CD4-positive, CD25-positive, alpha-beta regulatory T cell (primary cell): Measurements from ENCODE around the gene RFC5. TPM values are rescaled to one million over a fixed set of nuclear protein-coding genes. Genes with fewer than 3 reads are reported as not detected.
"Not testable (repeated sequence)": the region's sequence is repeated elsewhere in the genome, so short reads cannot be mapped to it uniquely, and the experiment has no call there.

Experiments used
- ATAC-seq, 2 donors: fragments of 150-1000 bp; cut with Tn5 transposase; one replicate each; pipeline ENCODE4 v1.10.0; 2021; ENCODE audit warnings: low read depth in 2 of 2, moderate number of reproducible peaks in 2 of 2, moderate library complexity in 1 of 2
- DNase-seq, 3 donors: peaks; one replicate each; pipeline versions ENCODE4 v3.0.0 to v3.0.0-alpha.2; 2012 to 2022; ENCODE audit warnings: mixed read lengths in 1 of 3
- H3K27ac ChIP-seq: one replicate; pipeline ENCODE4 v1.7.0; 2013; ENCODE audit warnings: mild to moderate bottlenecking, low read length; ENCODE audit not compliant: insufficient read depth, poor library complexity, severe bottlenecking
- H3K27me3 ChIP-seq: one replicate; pipeline ENCODE4 v1.7.0; 2013; ENCODE audit warnings: low read length; ENCODE audit not compliant: control insufficient read depth, insufficient read depth
- H3K36me3 ChIP-seq: one replicate; pipeline ENCODE4 v1.7.0; 2013; ENCODE audit warnings: mild to moderate bottlenecking, low read length, moderate library complexity; ENCODE audit not compliant: control insufficient read depth, insufficient read depth
- H3K4me1 ChIP-seq: 2 replicates; pipeline ENCODE4 v1.7.0; 2013; ENCODE audit warnings: mild to moderate bottlenecking, low read length; ENCODE audit not compliant: insufficient read depth, control insufficient read depth, poor library complexity, severe bottlenecking
- H3K4me3 ChIP-seq: one replicate; pipeline ENCODE4 v1.7.0; 2013; ENCODE audit warnings: low read depth, mild to moderate bottlenecking, low read length, moderate library complexity
- H3K9me3 ChIP-seq, 2 experiments: 1 replicate in 1 of 2; 2 replicates in 1 of 2; pipeline ENCODE4 v1.7.0; 2013; ENCODE audit warnings: low read length in 2 of 2, mild to moderate bottlenecking in 1 of 2, moderate library complexity in 1 of 2; ENCODE audit not compliant: control insufficient read depth in 2 of 2
- H3K27ac Mint-ChIP-seq, 3 donors: one replicate each; pipeline ENCODE4 v1.8.0; 2020 to 2022; ENCODE audit warnings: mild to moderate bottlenecking in 3 of 3, mixed read lengths in 3 of 3, moderate library complexity in 2 of 3
- H3K27me3 Mint-ChIP-seq: one replicate; pipeline ENCODE4 v1.8.0; 2022; ENCODE audit warnings: mild to moderate bottlenecking, mixed read lengths
- H3K36me3 Mint-ChIP-seq: one replicate; pipeline ENCODE4 v1.8.0; 2020; ENCODE audit warnings: mixed read lengths
- H3K4me1 Mint-ChIP-seq, 4 donors: one replicate each; pipeline ENCODE4 v1.8.0; 2020 to 2022; ENCODE audit warnings: mixed read lengths in 4 of 4, mild to moderate bottlenecking in 1 of 4
- H3K4me3 Mint-ChIP-seq, 4 donors: one replicate each; pipeline ENCODE4 v1.8.0; 2020 to 2022; ENCODE audit warnings: mild to moderate bottlenecking in 4 of 4, mixed read lengths in 4 of 4, moderate library complexity in 3 of 4
- H3K9me3 Mint-ChIP-seq, 7 donors: one replicate each; pipeline ENCODE4 v1.8.0; 2020 to 2022; ENCODE audit warnings: mixed read lengths in 7 of 7, mild to moderate bottlenecking in 3 of 7, moderate library complexity in 2 of 7
- polyA plus RNA-seq, 4 donors: library from polyadenylated mRNA; unstranded; fragments of 300-500 nt; fragmentation: Illumina TruSeq; gene quantifications; one replicate each; pipeline ENCODE4 v1.2.3, GENCODE V29; 2021
- total RNA-seq: library from RNA; stranded (reverse); gene quantifications from one replicate; pipeline ENCODE4 v1.2.3, GENCODE V29; 2022

The RFC5 gene
- total and polyA plus RNA-seq, 5 donors from 2014 or later: 12.0 to 21.1 (median 20.1) TPM

GRCh38 chr12:117998719-117999118 lies 17.8 kb upstream of the RFC5 start:
- Histone ChIP-seq H3K27ac (no peak overlapping the region), H3K9me3 (no peaks in the 10 kb centered on the region), H3K27me3 (peaks cover 3% of the 10 kb centered on the region), H3K36me3 (no peaks in the 10 kb centered on the region), H3K4me1 (no peaks in the 10 kb centered on the region), H3K4me3 (no peak overlapping the region)
- peaks cover 0 to 4% (median 1%) of the 10 kb centered on the region in 7 donors for H3K9me3 Mint-ChIP-seq
- H3K4me3 Mint-ChIP-seq: no peak overlapping the region
- H3K27me3 Mint-ChIP-seq: peaks cover 6% of the 10 kb centered on the region
- no peak for ATAC-seq
- H3K36me3 Mint-ChIP-seq: no peaks in the 10 kb centered on the region
- H3K27ac Mint-ChIP-seq: no peak overlapping the region
- DNase-seq: no peak
- no peaks in the 10 kb centered on the region for H3K4me1 Mint-ChIP-seq

GRCh38 chr12:117999806-118000205 lies 16.7 kb upstream of the RFC5 start:
- H3K27ac ChIP-seq: not testable (repeated sequence)

DNA sequence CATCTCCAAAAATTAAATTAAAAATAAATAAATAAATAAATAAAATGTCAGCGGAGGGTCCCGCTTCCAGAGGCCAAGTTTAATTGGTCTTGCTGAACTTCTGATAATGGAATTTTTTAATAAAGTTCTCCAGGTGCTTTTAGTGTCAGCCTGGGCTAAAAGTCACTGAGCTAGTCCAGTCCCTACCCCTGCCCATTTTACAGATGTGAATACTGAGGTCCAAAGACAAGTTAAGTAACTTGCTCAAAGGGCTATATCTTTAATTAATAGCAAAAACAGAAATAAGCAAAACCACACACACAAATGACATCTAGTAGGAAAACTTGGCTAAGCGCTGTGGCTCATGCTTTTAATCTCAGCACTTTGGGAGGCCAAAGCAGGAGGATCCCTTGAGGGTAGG lies 5.6 kb upstream of the RFC5 start:
- H3K4me3 Mint-ChIP-seq: no peak overlapping the region
- H3K4me1 Mint-ChIP-seq: peaks cover 0 to under 1% (median 0%) of the 10 kb centered on the region in 4 donors
- no peak for DNase-seq
- Histone ChIP-seq H3K4me1 (no peaks in the 10 kb centered on the region), H3K36me3 (no peaks in the 10 kb centered on the region), H3K4me3 (no peak overlapping the region), H3K27me3 (no peaks in the 10 kb centered on the region), H3K27ac (no peak overlapping the region), H3K9me3 (no peaks in the 10 kb centered on the region)
- no peak for ATAC-seq
- H3K27me3 Mint-ChIP-seq: peaks cover 4% of the 10 kb centered on the region
- H3K9me3 Mint-ChIP-seq: no peaks in the 10 kb centered on the region
- no peaks in the 10 kb centered on the region for H3K36me3 Mint-ChIP-seq
- no peak overlapping the region for H3K27ac Mint-ChIP-seq

More at GRCh38 chr12:117999806-118000205, 16.7 kb upstream of the RFC5 start:
- not testable (repeated sequence) for H3K9me3 Mint-ChIP-seq, DNase-seq, H3K27me3 ChIP-seq, ATAC-seq, H3K4me1 ChIP-seq, H3K4me1 Mint-ChIP-seq, H3K27me3 Mint-ChIP-seq, H3K4me3 ChIP-seq, H3K36me3 ChIP-seq, H3K9me3 ChIP-seq, H3K27ac Mint-ChIP-seq, H3K4me3 Mint-ChIP-seq, H3K36me3 Mint-ChIP-seq

- peak overlapping the region in 1 of 4 donors; percentile 43 for H3K4me3 Mint-ChIP-seq
- Histone ChIP-seq H3K36me3 (no peaks in the 10 kb centered on the region), H3K27me3 (no peaks in the 10 kb centered on the region), H3K9me3 (no peaks in the 10 kb centered on the region), H3K4me3 (no peak overlapping the region), H3K27ac (no peak overlapping the region), H3K4me1 (no peaks in the 10 kb centered on the region)
- H3K36me3 Mint-ChIP-seq: no peaks in the 10 kb centered on the region
- peaks cover 0 to 6% (median 1%) of the 10 kb centered on the region in 4 donors for H3K4me1 Mint-ChIP-seq
- peaks cover 7% of the 10 kb centered on the region for H3K27me3 Mint-ChIP-seq
- DNase-seq (no peak), ATAC-seq (no peak)
- H3K9me3 Mint-ChIP-seq: peaks cover 0 to under 1% (median 0%) of the 10 kb centered on the region in 7 donors
- H3K27ac Mint-ChIP-seq: no peak overlapping the region
Measured at GRCh38 chr12:118011377-118011776, 5.1 kb upstream of the RFC5 start.

DNA sequence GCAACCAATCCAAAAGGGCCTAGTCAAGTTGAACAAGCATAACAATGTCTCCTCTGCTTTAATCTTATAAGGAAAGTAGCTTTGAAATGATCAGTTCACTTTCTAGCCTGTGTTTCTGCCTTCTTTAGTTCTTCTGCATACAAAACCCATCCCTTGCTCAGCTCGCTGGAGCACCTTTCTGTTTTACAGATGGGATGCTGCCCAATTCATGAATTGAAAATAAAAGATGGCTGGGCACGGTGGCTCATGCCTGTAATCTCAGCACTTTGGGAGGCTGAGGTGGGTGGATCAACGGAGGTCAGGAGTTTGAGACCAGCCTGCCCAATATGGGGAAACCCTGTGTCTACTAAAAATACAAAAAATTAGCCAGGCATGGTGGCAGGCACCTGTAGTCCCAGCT lies 4.5 kb upstream of the RFC5 start:
- Histone ChIP-seq H3K27me3 (no peaks in the 10 kb centered on the region), H3K27ac (no peak overlapping the region), H3K4me3 (no peak overlapping the region), H3K4me1 (peaks cover under 1% of the 10 kb centered on the region), H3K36me3 (no peaks in the 10 kb centered on the region), H3K9me3 (no peaks in the 10 kb centered on the region)
- Mint-ChIP-seq H3K9me3 (peaks cover 0 to 2% (median 0%) of the 10 kb centered on the region in 7 donors), H3K27me3 (peaks cover 9% of the 10 kb centered on the region), H3K27ac (no peak overlapping the region), H3K36me3 (no peaks in the 10 kb centered on the region), H3K4me1 (peaks cover 0 to 10% (median 3%) of the 10 kb centered on the region in 4 donors), H3K4me3 (no peak overlapping the region)
- ATAC-seq (no peak), DNase-seq (no peak)

DNA sequence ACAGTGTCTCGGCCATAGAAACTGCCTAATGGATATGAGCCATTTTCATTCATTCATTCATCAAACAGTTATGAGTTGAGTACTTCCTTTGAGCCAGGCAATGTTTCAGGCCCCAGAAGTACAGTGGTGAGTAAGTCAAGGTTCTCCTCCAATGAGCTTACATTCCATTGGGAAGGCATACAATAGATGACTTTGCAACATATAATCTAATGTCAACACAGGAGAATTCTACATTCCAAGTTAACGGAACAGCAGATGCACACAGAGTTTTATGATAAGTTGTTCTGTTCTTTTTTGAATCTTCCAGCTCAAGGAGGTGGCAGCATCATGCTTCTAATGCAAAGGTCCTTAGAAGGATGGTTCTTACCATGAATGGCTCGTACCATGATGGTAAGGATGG lies 3.2 kb upstream of the RFC5 start:
- Histone ChIP-seq H3K27ac (no peak overlapping the region), H3K4me3 (no peak overlapping the region), H3K4me1 (peaks cover 10% of the 10 kb centered on the region), H3K9me3 (no peaks in the 10 kb centered on the region), H3K27me3 (no peaks in the 10 kb centered on the region), H3K36me3 (no peaks in the 10 kb centered on the region)
- DNase-seq: no peak
- no peak for ATAC-seq
- H3K4me3 Mint-ChIP-seq: peak overlapping the region in 2 of 4 donors; percentile 0 to 70
- peaks cover 0 to 2% (median 0%) of the 10 kb centered on the region in 7 donors for H3K9me3 Mint-ChIP-seq
- H3K36me3 Mint-ChIP-seq: no peaks in the 10 kb centered on the region
- H3K27me3 Mint-ChIP-seq: peaks cover 9% of the 10 kb centered on the region
- H3K4me1 Mint-ChIP-seq: peaks cover 5 to 20% (median 14%) of the 10 kb centered on the region in 4 donors
- H3K27ac Mint-ChIP-seq: no peak overlapping the region

DNA sequence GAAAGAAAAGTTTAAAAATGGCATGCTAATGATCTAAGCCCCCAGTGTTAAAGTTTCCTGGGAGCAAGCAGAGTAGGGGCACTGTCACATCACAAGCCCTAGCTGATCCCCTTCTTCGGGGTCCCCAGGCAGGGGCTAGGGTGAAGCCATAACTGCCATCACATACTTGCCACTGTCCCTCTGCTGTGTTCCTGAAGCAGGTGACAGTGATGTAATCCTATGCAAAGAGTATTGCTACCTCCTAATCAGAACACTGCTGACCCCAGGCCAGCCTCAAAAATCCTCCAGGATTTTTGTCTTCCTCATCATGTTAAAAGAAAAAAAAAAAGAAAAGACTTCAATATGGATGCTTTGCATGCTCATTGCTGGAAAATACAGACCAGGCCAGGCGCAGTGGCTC lies 1.2 kb upstream of the RFC5 start:
- no peaks in the 10 kb centered on the region for H3K9me3 ChIP-seq
- H3K4me3 Mint-ChIP-seq: peak overlapping the region; percentile 41 to 93 (median 74)
- peaks cover 0 to 2% (median 0%) of the 10 kb centered on the region in 7 donors for H3K9me3 Mint-ChIP-seq
- H3K27me3 ChIP-seq: no peaks in the 10 kb centered on the region
- peaks cover 5 to 26% (median 16%) of the 10 kb centered on the region in 4 donors for H3K4me1 Mint-ChIP-seq
- H3K4me3 ChIP-seq: no peak overlapping the region
- H3K36me3 ChIP-seq: peaks cover 14% of the 10 kb centered on the region
- DNase-seq (no peak), ATAC-seq (no peak)
- no peak overlapping the region for H3K27ac ChIP-seq
- H3K27ac Mint-ChIP-seq: no peak overlapping the region
- H3K36me3 Mint-ChIP-seq: peaks cover 3% of the 10 kb centered on the region
- peaks cover 9% of the 10 kb centered on the region for H3K27me3 Mint-ChIP-seq
- H3K4me1 ChIP-seq: peaks cover 10% of the 10 kb centered on the region

DNA sequence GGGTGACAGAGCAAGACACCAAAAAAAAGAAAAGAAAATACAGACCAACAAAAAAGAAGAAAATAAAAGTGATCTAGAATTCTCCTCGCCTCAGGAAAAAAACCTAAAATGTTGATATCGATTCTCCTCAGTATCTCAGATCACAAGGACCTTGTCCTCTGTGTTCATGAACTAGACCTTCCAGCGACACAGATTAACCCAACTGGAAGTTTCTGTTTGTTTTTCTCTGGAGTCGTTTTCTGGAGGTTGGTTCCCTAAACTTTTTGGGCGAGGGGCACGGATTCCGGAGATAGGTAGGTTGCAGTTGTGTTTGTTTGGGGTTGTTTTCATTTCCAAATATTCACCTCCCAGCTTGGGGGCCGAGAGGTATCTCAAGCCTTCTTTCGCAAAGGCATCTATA lies 559 bp upstream of the RFC5 start:
- peaks cover 7% of the 10 kb centered on the region for H3K36me3 Mint-ChIP-seq
- peaks cover 9% of the 10 kb centered on the region for H3K27me3 Mint-ChIP-seq
- no peaks in the 10 kb centered on the region for H3K27me3 ChIP-seq
- peaks cover 10% of the 10 kb centered on the region for H3K4me1 ChIP-seq
- H3K9me3 Mint-ChIP-seq: peaks cover 0 to 2% (median 0%) of the 10 kb centered on the region in 7 donors
- ATAC-seq (no peak), DNase-seq (no peak)
- peak overlapping the region in 1 of 3 donors; percentile 93 for H3K27ac Mint-ChIP-seq
- H3K9me3 ChIP-seq: no peaks in the 10 kb centered on the region
- peak overlapping the region; percentile 87 to 93 (median 90) for H3K4me3 Mint-ChIP-seq
- H3K4me1 Mint-ChIP-seq: peaks cover 8 to 26% (median 16%) of the 10 kb centered on the region in 4 donors
- H3K36me3 ChIP-seq: peaks cover 19% of the 10 kb centered on the region
- H3K27ac ChIP-seq: no peak overlapping the region
- no peak overlapping the region for H3K4me3 ChIP-seq
